GM19372 (cell line): ENCODE results near the gene CDK15.

Experiments
- ATAC-seq: cut with Tn5 transposase; IDR thresholded peaks from one replicate; pipeline ENCODE4 v1.9.1; 2021; ENCODE audit warnings: mild to moderate bottlenecking, low read depth, moderate library complexity; ENCODE audit not compliant: unreplicated experiment

CDK15 gene

GRCh38 chr2:201904538-201905420 is 98.4 kb downstream of the CDK15 start:
- ATAC-seq, result peak; percentile 69

DNA sequence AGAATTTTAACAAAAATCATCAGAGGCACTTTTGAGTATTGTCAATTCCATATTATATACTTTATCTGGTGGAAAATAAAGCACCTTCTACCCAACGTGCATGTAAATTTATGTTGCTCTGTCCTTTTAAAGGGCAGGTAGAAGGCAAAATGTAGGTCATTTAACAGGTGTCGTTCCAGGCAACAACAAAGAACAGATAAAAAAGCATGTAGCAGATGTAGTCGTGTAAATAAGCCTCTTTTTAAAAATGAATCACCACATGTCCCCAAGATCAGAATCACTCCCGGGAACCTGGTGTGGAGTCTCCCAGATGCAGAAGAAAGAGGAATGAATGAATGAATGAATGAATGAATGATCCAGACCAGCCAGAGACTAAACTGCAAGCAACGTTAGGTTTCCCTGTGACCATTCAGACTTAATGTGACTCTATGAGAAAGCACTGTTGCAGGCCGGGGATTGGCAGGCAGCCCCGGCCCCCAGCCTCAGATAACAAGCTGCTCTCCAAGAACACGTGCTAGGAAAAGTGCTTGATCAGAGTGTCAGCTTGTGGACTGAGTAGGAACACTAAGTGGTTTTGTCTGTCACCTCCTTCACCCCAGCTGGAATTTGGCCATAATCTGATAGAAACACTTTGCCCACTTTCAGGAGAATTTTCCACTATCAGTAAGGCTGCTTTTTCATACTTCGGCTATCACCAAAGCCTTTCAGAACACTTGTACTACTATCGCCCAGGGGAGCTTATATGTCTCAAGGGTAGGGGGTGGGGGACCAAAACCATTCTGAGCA is 100.6 kb downstream of the CDK15 start:
- ATAC-seq, result no peak

GRCh38 chr2:201907563-201907881 is 101.2 kb downstream of the CDK15 start:
- no peak for ATAC-seq

DNA sequence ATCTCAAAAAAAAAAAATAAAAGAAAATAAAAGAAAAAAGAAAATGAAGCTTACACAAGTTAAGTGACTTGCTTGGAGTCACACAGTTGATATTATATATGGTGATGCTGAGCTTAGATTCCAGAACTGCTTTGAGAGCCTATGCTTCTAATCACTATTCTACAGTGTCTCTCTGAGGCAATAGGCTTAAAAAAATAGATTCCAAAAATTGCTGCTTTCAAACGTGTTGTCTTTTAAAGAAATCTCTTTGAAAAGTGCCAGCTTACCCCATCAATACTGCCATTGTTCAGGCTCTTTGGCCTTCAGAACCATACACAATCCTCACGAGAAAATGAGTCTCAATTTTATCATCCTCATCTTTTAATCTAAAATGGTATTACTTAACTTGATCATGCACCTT is 102.6 kb downstream of the CDK15 start:
- no peak for ATAC-seq

- ATAC-seq, result no peak
Measured at GRCh38 chr2:201909348-201909747, 103.0 kb downstream of the CDK15 start.

- ATAC-seq, result peak; percentile 67
Measured at GRCh38 chr2:201909961-201910361, 103.6 kb downstream of the CDK15 start.

GRCh38 chr2:201911372-201911771 is 105.0 kb downstream of the CDK15 start:
- ATAC-seq, result no peak

GRCh38 chr2:201913201-201913600 is 106.9 kb downstream of the CDK15 start:
- ATAC-seq, result no peak

DNA sequence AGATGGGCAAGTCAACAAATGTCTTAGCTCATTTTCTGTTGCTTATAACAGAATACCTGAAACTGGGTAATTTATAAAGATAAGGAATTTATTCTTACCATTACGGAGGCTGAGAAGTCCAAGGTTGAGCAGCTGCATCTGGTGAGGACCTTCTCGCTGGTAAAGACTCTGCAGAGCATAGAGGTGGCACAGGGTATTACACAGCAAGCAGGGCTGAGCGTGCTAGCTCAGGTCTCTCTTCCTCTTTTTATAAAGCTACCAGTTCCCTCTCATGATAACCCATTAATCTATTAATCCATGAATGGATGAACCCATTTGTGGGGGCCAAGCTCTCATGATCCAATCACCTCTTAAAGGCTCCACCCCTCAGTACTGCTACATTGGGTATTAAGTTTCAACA is 109.1 kb downstream of the CDK15 start:
- ATAC-seq, result peak; percentile 86

GRCh38 chr2:201916565-201916964 is 110.2 kb downstream of the CDK15 start:
- no peak for ATAC-seq

DNA sequence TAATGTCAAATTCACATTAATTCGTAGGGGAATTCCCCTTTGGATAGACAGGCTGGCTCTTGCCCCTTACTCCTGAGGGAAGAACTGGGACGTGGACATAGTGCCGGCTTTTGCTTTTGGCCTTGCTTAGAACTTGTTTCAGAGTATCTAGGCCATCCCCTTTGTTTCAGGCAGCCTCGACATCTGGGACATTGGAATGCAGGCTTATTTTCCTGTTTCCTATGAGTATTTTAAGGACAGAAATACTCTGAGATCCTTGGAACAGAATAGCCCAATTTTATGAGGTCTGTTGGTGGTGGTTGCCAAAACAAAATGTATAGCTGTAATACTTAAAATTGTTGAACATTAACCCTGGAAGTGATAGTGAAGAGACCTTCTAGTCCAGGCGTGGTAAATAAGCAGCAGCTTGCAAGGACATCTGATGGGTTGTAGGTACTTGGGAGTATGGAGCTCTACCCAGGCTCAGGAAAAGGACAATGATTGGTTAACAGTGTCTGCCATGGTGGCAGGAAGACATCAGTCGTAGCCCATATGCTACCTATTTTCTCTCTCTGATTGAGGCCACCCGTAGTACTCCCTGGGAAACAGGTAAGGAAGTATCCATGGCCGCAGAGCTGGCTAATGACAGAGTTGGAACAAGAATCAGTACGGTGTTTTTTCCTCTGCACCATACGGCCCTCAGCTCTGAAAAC is 112.4 kb downstream of the CDK15 start:
- ATAC-seq, result no peak

DNA sequence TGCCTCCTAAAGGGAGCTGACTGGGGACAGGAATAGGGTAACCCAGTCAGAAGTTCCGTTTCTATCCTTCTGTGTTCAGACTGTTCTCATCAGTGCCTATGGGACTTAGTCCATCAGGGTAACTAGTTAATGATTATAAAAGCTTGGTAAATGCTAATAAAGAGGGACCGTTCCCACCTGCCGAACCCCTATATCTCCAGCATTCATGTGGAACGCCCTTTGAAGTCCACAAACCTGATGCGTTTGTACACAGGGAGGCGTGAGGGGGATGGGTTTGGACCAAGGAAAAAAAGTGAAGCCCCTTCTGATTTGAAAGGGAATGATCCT is 112.9 kb downstream of the CDK15 start:
- no peak for ATAC-seq

DNA sequence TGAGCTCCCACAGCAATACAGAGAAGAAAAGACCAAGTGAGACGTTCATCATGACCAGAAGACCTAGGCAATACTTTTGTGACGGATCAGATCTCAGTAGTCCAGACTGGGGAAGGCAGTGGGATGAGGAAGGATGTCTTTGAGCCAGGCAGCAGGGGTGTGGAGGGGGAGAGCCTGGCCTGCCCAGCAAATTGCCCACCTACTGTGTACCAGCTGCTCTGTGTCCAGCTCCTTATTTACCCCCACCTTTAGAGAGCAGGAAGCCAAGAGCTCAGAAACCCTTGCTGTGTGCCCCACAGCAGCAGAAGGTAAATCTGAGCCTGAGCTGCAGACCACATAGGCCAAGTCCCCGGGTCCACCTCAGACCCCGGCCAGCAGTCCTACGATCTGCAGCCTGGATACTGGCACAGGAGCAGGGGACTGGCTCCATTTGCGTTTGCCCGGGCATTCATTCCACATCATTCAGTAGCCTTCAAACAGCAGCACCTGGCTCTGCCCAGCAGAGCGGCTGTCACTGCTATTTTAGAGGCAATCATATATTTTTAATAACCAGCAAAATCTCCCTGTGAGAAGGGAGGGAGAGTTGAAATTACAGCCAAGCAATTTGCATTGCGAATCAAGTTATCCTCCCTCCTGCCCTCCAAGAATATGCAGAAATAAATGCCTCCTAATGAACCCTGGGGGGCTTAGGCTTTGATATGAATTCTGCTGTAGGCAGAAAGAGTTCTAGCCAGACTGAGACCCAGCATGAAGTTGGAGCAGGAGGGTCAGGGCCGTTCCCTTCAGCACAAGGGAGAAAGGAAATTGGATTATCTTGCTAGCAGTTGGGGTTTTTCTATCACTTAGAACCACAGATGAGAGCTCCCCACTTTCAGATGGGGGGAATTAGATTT is 117.3 kb downstream of the CDK15 start:
- no peak for ATAC-seq

GRCh38 chr2:201924453-201924852 is 118.1 kb downstream of the CDK15 start:
- no peak for ATAC-seq

DNA sequence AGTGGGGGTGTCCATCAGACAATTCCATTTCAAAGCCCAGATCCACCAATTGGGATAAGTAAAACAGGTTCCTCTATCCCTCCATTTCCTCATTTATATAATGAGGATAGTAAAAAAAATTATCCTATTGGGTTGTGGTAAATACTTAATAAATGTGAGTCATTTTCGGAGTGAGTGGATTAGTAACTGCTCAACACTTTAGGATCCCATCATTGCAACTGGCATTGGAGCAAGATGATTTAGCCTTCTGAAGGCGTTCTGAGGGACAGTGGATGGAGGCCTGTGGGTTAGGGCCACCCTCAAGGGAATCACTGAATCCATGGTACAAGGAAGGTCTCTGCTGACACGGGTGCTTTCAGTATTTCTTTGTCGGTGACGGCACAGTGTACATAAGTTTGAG is 118.7 kb downstream of the CDK15 start:
- ATAC-seq, result no peak

DNA sequence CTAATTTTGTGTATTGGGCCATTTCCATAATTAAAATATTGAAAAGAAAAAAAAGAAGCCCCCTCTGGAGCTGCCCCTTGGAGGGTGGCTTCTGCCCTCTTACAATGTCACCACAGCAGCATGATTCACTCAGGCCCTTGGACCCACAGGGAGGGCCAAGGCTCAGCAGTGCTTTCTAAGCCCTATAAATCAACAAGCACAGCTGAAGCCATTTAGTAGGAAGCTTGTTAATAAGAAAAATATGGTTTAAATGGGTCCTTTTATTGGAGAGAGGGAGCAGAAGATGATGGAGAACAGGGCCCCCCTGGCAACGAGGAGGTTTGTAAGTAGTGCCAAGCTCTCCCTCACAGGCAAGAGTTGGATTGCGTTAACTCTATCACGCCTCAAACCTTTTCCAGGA is 119.7 kb downstream of the CDK15 start:
- no peak for ATAC-seq

DNA sequence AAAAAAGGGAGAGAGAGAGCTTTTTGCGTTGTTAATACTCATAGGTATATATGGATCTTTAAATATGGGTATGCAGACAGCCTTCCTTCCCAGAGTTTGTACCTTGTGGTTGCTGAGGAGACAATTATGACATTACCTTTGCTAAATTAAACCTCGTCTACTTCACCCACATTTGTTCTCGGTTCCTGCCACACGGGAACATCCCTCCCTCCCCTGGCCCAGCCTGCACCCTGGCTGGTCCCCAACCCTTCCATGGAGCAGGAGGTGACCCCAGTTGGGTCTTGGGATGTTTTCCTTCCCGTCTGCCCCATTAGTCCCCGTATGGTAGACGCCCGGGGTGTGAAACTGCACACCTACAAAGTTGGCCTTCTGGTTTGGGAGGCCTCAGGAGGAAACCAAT is 122.0 kb downstream of the CDK15 start:
- ATAC-seq, result no peak

GRCh38 chr2:201929281-201930026 is 123.1 kb downstream of the CDK15 start:
- no peak for ATAC-seq

DNA sequence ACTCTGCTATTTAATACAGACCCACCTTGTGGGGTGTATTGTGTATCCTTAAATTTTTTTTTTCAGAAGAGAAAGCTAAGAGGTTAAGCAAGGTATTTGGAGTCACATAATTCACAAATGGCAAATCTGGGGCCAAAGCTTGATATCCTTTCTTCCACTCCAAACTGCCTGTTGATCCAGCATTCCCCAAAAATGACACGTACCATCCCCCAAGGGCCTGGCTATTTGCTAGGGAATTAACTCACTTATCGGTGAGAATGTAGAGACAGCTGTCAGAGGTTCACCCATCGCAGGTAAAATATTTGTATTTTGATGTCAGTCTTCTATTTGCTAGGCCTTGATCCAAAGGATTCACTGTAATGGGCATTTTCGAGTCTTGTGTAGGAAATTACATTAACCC is 123.7 kb downstream of the CDK15 start:
- no peak for ATAC-seq

DNA sequence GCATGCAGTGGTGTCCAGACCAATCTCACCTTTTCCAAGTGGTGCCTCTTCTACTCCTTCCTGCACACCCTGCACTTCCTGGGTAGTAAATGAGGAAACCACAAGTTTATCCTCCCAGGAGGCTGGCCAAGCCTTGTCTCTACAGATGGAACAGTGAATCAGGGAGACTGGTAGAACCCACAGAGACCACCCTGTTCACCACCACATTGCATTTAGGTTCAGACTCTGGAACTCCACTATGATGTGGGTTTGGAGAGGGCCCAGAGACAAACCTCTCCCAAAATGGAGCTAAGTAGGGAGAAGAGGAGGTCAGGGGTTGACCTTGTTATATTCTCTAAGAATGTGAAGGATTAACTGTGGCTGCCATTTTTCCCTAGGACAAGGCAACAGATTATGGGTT is 124.5 kb downstream of the CDK15 start:
- ATAC-seq, result no peak
